Endometrial microvascular endothelial cells (primary cell): Measurements from ENCODE around the gene AQP12B. TPM values are rescaled to one million over a fixed set of nuclear protein-coding genes. Genes with fewer than 3 reads are reported as not detected.
"Not testable (repeated sequence)": the region's sequence is repeated elsewhere in the genome, so short reads cannot be mapped to it uniquely, and the experiment has no call there.

Source experiments
- in situ Hi-C: cut with HindIII; loops from 2 replicates; pipeline ENCODE4 v1.10.0; 2017; ENCODE audit warnings: low sequenced_read_pairs, low pct_unique_long_range_greater_than_20kb; ENCODE audit errors: inconsistent ontology term
- total RNA-seq: library from RNA; depleted of rRNA; stranded (reverse); fragments of >200 nt; gene quantifications from one replicate; pipeline ENCODE4 v1.2.3, GENCODE V29; 2015; ENCODE audit errors: inconsistent ontology term

The AQP12B gene
- total RNA-seq = not detected

GRCh38 chr2:240682431-240683224 lies at the start of gene AQP12B:
AQP12B (minus strand) TSS chr2:240682885; CDS start chr2:240682837, 48 bp downstream.
- in situ Hi-C loops = not testable (repeated sequence)

GRCh38 chr2:240732184-240732583 lies 49.5 kb upstream of the AQP12B start:
- in situ Hi-C loops = no loop called here

- in situ Hi-C loops = no loop called here
These were observed 48.5 kb upstream of the AQP12B start for GRCh38 chr2:240731178-240731545.

- in situ Hi-C loops = no loop called here
These were observed 48.0 kb upstream of the AQP12B start for GRCh38 chr2:240730501-240731177.

GRCh38 chr2:240728827-240729226 lies 46.1 kb upstream of the AQP12B start:
- in situ Hi-C loops = no loop called here

GRCh38 chr2:240728361-240728760 lies 45.7 kb upstream of the AQP12B start:
- in situ Hi-C loops = no loop called here

- in situ Hi-C loops = no loop called here
These were observed 45.2 kb upstream of the AQP12B start for GRCh38 chr2:240727913-240728312.

- in situ Hi-C loops = no loop called here
These were observed 44.8 kb upstream of the AQP12B start for GRCh38 chr2:240727439-240727838.

- in situ Hi-C loops = no loop called here
These were observed 44.2 kb upstream of the AQP12B start for GRCh38 chr2:240726876-240727275.

GRCh38 chr2:240725671-240726070 lies 43.0 kb upstream of the AQP12B start:
- in situ Hi-C loops = no loop called here

GRCh38 chr2:240725266-240725665 lies 42.6 kb upstream of the AQP12B start:
- in situ Hi-C loops = no loop called here

GRCh38 chr2:240724431-240724830 lies 41.7 kb upstream of the AQP12B start:
- in situ Hi-C loops = no loop called here

GRCh38 chr2:240723851-240724250 lies 41.2 kb upstream of the AQP12B start:
- in situ Hi-C loops = no loop called here

- in situ Hi-C loops = no loop called here
These were observed 40.4 kb upstream of the AQP12B start for GRCh38 chr2:240722796-240723735.

GRCh38 chr2:240722376-240722775 lies 39.7 kb upstream of the AQP12B start:
- in situ Hi-C loops = no loop called here

- in situ Hi-C loops = no loop called here
These were observed 39.0 kb upstream of the AQP12B start for GRCh38 chr2:240721596-240722180.

- in situ Hi-C loops = no loop called here
These were observed 38.3 kb upstream of the AQP12B start for GRCh38 chr2:240720686-240721595.
